WTC11 (cell line): ENCODE measurements around the gene FGF14. TPM values are rescaled to one million over a fixed set of nuclear protein-coding genes. Genes with fewer than 3 reads are reported as not detected.

Source experiments
- ATAC-seq: fragments of 200-7000 bp; cut with Tn5 transposase; 2 replicates; pipeline ENCODE4 v1.10.0; 2021; ENCODE audit warnings: mild to moderate bottlenecking, moderate library complexity
- CTCF ChIA-PET: fragments of 300-600 bp; sonication (Branson Sonifier 250); formaldehyde crosslinking; loops from one replicate; lab custom pipeline; 2021; ENCODE audit warnings: antibody characterized with exemption; lab: Charles Lee
- POLR2A ChIA-PET: fragments of 350-600 bp; sonication (Branson Sonifier 250); formaldehyde crosslinking; loops from one replicate; lab custom pipeline; 2021; ENCODE audit warnings: antibody characterized with exemption; lab: Charles Lee
- DNase-seq: peaks from one replicate; pipeline ENCODE4 v3.0.0; 2021; ENCODE audit warnings: low spot score
- H3K27ac Mint-ChIP-seq: 2 replicates; pipeline ENCODE4 v1.8.0; 2021; ENCODE audit warnings: mixed read lengths
- H3K27me3 Mint-ChIP-seq: 2 replicates; pipeline ENCODE4 v1.8.0; 2021; ENCODE audit warnings: low read depth, mild to moderate bottlenecking, moderate library complexity, mixed read lengths
- H3K36me3 Mint-ChIP-seq: 2 replicates; pipeline ENCODE4 v1.8.0; 2021; ENCODE audit warnings: mixed read lengths
- H3K4me1 Mint-ChIP-seq: 2 replicates; pipeline ENCODE4 v1.8.0; 2022; ENCODE audit warnings: mixed read lengths
- H3K4me3 Mint-ChIP-seq: 2 replicates; pipeline ENCODE4 v1.8.0; 2021; ENCODE audit warnings: mild to moderate bottlenecking, moderate library complexity, mixed read lengths
- H3K9me3 Mint-ChIP-seq: 2 replicates; pipeline ENCODE4 v1.8.0; 2021; ENCODE audit warnings: mixed read lengths
- CREB1 ChIP-seq: sonication (generic); formaldehyde crosslinking; IDR thresholded peaks from 2 replicates; pipeline ENCODE4 v1.8.0; 2023; ENCODE audit warnings: mild to moderate bottlenecking, missing genetic modification reagents
- ESRRA ChIP-seq: sonication (generic); formaldehyde crosslinking; IDR thresholded peaks from 2 replicates; pipeline ENCODE4 v1.8.1; 2022; ENCODE audit warnings: mild to moderate bottlenecking, missing genetic modification reagents, borderline replicate concordance
- FOXP1 ChIP-seq: sonication (generic); formaldehyde crosslinking; IDR thresholded peaks from 2 replicates; pipeline ENCODE4 v1.8.0; 2022; ENCODE audit warnings: missing genetic modification reagents, mild to moderate bottlenecking, moderate library complexity, borderline replicate concordance
- IRF1 ChIP-seq: sonication (generic); formaldehyde crosslinking; IDR thresholded peaks from 2 replicates; pipeline ENCODE4 v1.8.0; 2023; ENCODE audit warnings: missing genetic modification reagents
- NFE2L1 ChIP-seq: sonication (generic); formaldehyde crosslinking; IDR thresholded peaks from 2 replicates; pipeline ENCODE4 v1.8.1; 2023; ENCODE audit warnings: missing genetic modification reagents
- NR3C1 ChIP-seq: sonication (generic); formaldehyde crosslinking; conservative IDR thresholded peaks from 2 replicates; pipeline ENCODE4 v1.8.1; 2023; ENCODE audit warnings: low read depth, mild to moderate bottlenecking, missing genetic modification reagents
- PRDM15 ChIP-seq: sonication (generic); formaldehyde crosslinking; IDR thresholded peaks from 2 replicates; pipeline ENCODE4 v1.8.0; 2022; ENCODE audit warnings: missing genetic modification reagents
- SMAD4 ChIP-seq: sonication (generic); formaldehyde crosslinking; IDR thresholded peaks from 2 replicates; pipeline ENCODE4 v1.8.0; 2022; ENCODE audit warnings: mild to moderate bottlenecking, missing genetic modification reagents
- TP53 ChIP-seq: sonication (generic); formaldehyde crosslinking; IDR thresholded peaks from 2 replicates; pipeline ENCODE4 v1.8.1; 2023; ENCODE audit warnings: mild to moderate bottlenecking, missing genetic modification reagents
- ZNF532 ChIP-seq: fragments of 250-450 bp; sonication (Bioruptor Pico); IDR thresholded peaks from 2 replicates; pipeline ENCODE4 v1.9.0; 2021; ENCODE audit warnings: mild to moderate bottlenecking, borderline replicate concordance
- ZNF671 ChIP-seq: fragments of 250-450 bp; sonication (Bioruptor Pico); IDR thresholded peaks from 2 replicates; pipeline ENCODE4 v1.8.0; 2021; ENCODE audit warnings: mild to moderate bottlenecking
- total RNA-seq: library from RNA; stranded (reverse); gene quantifications from 3 replicates; pipeline ENCODE4 v1.2.3, GENCODE V29; 2021
- TF ChIP-seq, protein P1 (sequence below): sonication (generic); formaldehyde crosslinking; IDR thresholded peaks from 2 replicates; pipeline ENCODE4 v1.8.1; 2022; ENCODE audit warnings: mild to moderate bottlenecking, missing genetic modification reagents, moderate library complexity, borderline replicate concordance
- TF ChIP-seq, protein P2 (sequence below): fragments of 250-450 bp; sonication (Bioruptor Pico); IDR thresholded peaks from 2 replicates; pipeline ENCODE4 v2.1.2; 2022; ENCODE audit warnings: mild to moderate bottlenecking, moderate library complexity
- TF ChIP-seq, protein P3 (sequence below): fragments of 200-600 bp; IDR thresholded peaks from 2 replicates; pipeline ENCODE4 v1.8.0; 2022; ENCODE audit warnings: antibody characterized with exemption
- TF ChIP-seq, protein P4 (sequence below): sonication (generic); formaldehyde crosslinking; IDR thresholded peaks from 2 replicates; pipeline ENCODE4 v1.8.0; 2022; ENCODE audit warnings: mild to moderate bottlenecking, missing genetic modification reagents
- TF ChIP-seq, protein P5 (sequence below): sonication (generic); formaldehyde crosslinking; IDR thresholded peaks from 2 replicates; pipeline ENCODE4 v1.8.0; 2022; ENCODE audit warnings: mild to moderate bottlenecking, missing genetic modification reagents

FGF14 gene
- total RNA-seq, 1 experiment from 2014 or later, result 0.28 TPM

- TF ChIP-seq IRF1 (no peak), CREB1 (CRISPR knock-in tag) (no peak), TP53 (no peak), ZNF532 (CRISPR knock-in tag) (no peak), FOXP1 (CRISPR knock-in tag) (no peak), ZNF671 (CRISPR knock-in tag) (no peak), SMAD4 (CRISPR knock-in tag) (no peak), NFE2L1 (CRISPR knock-in tag) (no peak), NR3C1 (CRISPR knock-in tag) (no peak), ESRRA (CRISPR knock-in tag) (no peak), PRDM15 (CRISPR knock-in tag) (no peak)
- TF ChIP-seq, protein P1, sequence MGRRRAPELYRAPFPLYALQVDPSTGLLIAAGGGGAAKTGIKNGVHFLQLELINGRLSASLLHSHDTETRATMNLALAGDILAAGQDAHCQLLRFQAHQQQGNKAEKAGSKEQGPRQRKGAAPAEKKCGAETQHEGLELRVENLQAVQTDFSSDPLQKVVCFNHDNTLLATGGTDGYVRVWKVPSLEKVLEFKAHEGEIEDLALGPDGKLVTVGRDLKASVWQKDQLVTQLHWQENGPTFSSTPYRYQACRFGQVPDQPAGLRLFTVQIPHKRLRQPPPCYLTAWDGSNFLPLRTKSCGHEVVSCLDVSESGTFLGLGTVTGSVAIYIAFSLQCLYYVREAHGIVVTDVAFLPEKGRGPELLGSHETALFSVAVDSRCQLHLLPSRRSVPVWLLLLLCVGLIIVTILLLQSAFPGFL (CRISPR knock-in tag), result no peak
- TF ChIP-seq, protein P2, sequence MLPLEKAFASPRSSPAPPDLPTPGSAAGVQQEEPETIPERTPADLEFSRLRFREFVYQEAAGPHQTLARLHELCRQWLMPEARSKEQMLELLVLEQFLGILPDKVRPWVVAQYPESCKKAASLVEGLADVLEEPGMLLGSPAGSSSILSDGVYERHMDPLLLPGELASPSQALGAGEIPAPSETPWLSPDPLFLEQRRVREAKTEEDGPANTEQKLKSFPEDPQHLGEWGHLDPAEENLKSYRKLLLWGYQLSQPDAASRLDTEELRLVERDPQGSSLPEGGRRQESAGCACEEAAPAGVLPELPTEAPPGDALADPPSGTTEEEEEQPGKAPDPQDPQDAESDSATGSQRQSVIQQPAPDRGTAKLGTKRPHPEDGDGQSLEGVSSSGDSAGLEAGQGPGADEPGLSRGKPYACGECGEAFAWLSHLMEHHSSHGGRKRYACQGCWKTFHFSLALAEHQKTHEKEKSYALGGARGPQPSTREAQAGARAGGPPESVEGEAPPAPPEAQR (CRISPR knock-in tag), result no peak
- TF ChIP-seq, protein P3, sequence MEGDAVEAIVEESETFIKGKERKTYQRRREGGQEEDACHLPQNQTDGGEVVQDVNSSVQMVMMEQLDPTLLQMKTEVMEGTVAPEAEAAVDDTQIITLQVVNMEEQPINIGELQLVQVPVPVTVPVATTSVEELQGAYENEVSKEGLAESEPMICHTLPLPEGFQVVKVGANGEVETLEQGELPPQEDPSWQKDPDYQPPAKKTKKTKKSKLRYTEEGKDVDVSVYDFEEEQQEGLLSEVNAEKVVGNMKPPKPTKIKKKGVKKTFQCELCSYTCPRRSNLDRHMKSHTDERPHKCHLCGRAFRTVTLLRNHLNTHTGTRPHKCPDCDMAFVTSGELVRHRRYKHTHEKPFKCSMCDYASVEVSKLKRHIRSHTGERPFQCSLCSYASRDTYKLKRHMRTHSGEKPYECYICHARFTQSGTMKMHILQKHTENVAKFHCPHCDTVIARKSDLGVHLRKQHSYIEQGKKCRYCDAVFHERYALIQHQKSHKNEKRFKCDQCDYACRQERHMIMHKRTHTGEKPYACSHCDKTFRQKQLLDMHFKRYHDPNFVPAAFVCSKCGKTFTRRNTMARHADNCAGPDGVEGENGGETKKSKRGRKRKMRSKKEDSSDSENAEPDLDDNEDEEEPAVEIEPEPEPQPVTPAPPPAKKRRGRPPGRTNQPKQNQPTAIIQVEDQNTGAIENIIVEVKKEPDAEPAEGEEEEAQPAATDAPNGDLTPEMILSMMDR, result no peak
- TF ChIP-seq, protein P4, sequence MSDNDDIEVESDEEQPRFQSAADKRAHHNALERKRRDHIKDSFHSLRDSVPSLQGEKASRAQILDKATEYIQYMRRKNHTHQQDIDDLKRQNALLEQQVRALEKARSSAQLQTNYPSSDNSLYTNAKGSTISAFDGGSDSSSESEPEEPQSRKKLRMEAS (CRISPR knock-in tag), result no peak
- TF ChIP-seq, protein P5, sequence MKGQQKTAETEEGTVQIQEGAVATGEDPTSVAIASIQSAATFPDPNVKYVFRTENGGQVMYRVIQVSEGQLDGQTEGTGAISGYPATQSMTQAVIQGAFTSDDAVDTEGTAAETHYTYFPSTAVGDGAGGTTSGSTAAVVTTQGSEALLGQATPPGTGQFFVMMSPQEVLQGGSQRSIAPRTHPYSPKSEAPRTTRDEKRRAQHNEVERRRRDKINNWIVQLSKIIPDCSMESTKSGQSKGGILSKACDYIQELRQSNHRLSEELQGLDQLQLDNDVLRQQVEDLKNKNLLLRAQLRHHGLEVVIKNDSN (CRISPR knock-in tag), result no peak
- TF ChIP-seq, all 79 proteins: peak for 0
- Mint-ChIP-seq H3K4me1 (peaks cover 11% of the 10 kb centered on the region), H3K27me3 (no peaks in the 10 kb centered on the region), H3K4me3 (no peak overlapping the region), H3K36me3 (no peaks in the 10 kb centered on the region), H3K9me3 (peaks cover 13% of the 10 kb centered on the region), H3K27ac (no peak overlapping the region)
- POLR2A ChIA-PET, result no interaction called here
- ATAC-seq, result no peak
- DNase-seq, result no peak
- CTCF ChIA-PET, result no interaction called here
Measured at GRCh38 chr13:102250448-102250847, 151.4 kb downstream of the FGF14 start.
